ENCODE measurements around the gene FAM200B. TPM values are rescaled to one million over a fixed set of nuclear protein-coding genes. Genes with fewer than 3 reads are reported as not detected.
A peak's percentile ranks its signal among the peaks of the same experiment; 100 is the strongest.
"Not testable (repeated sequence)": the region's sequence is repeated elsewhere in the genome, so short reads cannot be mapped to it uniquely, and the experiment has no call there.

Gene FAM200B
- total RNA-seq, 1 donor from 2014 or later = 6.0 TPM

GRCh38 chr4:15717086-15717485 lies 35.5 kb downstream of the FAM200B start:
- Mint-ChIP-seq H3K9me3 (no peaks in the 10 kb centered on the region), H3K27me3 (no peaks in the 10 kb centered on the region), H3K4me3 (no peak overlapping the region), H3K27ac (no peak overlapping the region), H3K4me1 (no peaks in the 10 kb centered on the region), H3K36me3 (ENCODE audit: low read depth) (no peaks in the 10 kb centered on the region)
- no peak for DNase-seq
- intact Hi-C loops (cut with micrococcal nuclease) = no loop called here

DNA sequence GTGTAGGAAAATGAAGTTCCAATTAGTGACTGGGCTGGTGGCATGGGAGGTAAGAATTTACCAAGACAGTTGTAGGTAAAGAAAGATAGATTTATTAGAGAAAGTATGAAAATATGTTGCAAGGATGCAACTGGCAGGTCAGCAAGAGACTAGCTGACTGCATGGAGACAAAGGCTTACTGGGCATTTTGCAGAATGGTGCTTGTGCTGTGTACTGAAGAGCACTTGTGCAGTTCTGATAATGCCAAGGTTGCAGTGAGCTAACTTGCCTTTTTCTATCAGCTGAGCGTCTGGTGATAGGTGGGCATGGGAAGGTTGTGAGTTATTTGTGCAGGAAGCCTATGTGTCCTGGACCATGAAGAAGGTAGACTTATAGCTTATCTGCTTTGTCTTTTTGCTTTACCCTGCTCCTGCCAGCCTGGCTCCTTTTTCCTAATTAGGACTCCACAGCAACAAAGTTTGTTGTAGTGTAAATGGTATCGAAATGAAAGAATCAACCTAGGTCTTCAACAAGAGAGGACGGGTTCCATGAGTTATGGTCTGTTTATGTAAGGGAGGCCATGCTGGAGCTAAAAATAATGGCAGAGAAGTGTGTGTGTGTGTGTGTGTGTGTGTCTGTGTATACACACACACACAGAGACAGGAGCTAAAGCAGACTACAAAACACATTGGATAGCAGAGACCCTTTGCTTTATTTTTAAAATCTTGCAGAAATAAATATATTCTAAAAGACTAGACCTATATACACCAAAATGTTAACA lies 36.2 kb downstream of the FAM200B start:
- Mint-ChIP-seq H3K27ac (no peak overlapping the region), H3K4me3 (no peak overlapping the region), H3K4me1 (no peaks in the 10 kb centered on the region), H3K27me3 (no peaks in the 10 kb centered on the region), H3K9me3 (no peaks in the 10 kb centered on the region), H3K36me3 (ENCODE audit: low read depth) (no peaks in the 10 kb centered on the region)
- no peak for DNase-seq
- intact Hi-C loops (cut with micrococcal nuclease) = no loop called here

DNA sequence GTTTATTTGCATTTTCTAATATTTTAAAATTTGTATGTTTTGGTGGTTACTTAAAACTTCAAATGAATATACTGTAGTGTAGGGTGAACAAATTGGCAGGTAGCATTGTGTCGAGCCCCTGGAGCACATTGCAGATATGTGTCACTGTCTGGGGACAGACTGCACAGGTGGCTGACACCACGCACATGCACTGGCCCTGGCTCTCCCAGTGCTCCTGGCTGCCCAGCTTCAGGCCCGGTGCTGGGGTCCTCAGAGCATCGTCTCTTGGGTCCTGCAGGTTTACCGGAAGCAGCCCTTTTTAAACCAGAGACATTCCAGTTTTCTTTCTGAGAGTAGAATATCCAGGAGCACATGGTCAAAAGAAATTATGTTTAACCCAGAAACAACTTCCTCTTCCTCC lies 36.8 kb downstream of the FAM200B start:
- Mint-ChIP-seq H3K4me1 (no peaks in the 10 kb centered on the region), H3K4me3 (no peak overlapping the region)
- intact Hi-C loops (cut with micrococcal nuclease) = no loop called here

GRCh38 chr4:15718959-15719358 lies 37.3 kb downstream of the FAM200B start:
- Mint-ChIP-seq H3K9me3 (no peaks in the 10 kb centered on the region), H3K36me3 (ENCODE audit: low read depth) (no peaks in the 10 kb centered on the region), H3K27ac (no peak overlapping the region), H3K27me3 (no peaks in the 10 kb centered on the region), H3K4me3 (no peak overlapping the region), H3K4me1 (no peaks in the 10 kb centered on the region)
- DNase-seq = no peak
- intact Hi-C loops (cut with micrococcal nuclease) = no loop called here

More for the DNA sequence above, 36.8 kb downstream of the FAM200B start:
- H3K27me3 Mint-ChIP-seq = no peaks in the 10 kb centered on the region
- no peaks in the 10 kb centered on the region for H3K36me3 Mint-ChIP-seq (ENCODE audit: low read depth)
- no peaks in the 10 kb centered on the region for H3K9me3 Mint-ChIP-seq
- no peak for DNase-seq
- H3K27ac Mint-ChIP-seq = no peak overlapping the region

GRCh38 chr4:15719506-15719905 lies 37.9 kb downstream of the FAM200B start:
- H3K36me3 Mint-ChIP-seq (ENCODE audit: low read depth) = no peaks in the 10 kb centered on the region
- no peak overlapping the region for H3K4me3 Mint-ChIP-seq
- no peak for DNase-seq
- H3K27me3 Mint-ChIP-seq = no peaks in the 10 kb centered on the region
- H3K9me3 Mint-ChIP-seq = no peaks in the 10 kb centered on the region
- H3K27ac Mint-ChIP-seq = no peak overlapping the region
- intact Hi-C loops (cut with micrococcal nuclease) = no loop called here
- no peaks in the 10 kb centered on the region for H3K4me1 Mint-ChIP-seq

GRCh38 chr4:15720851-15721250 lies 39.2 kb downstream of the FAM200B start:
- intact Hi-C loops (cut with micrococcal nuclease) = no loop called here
- Mint-ChIP-seq H3K27ac (no peak overlapping the region), H3K27me3 (peaks cover 2% of the 10 kb centered on the region), H3K9me3 (no peaks in the 10 kb centered on the region), H3K4me3 (no peak overlapping the region), H3K4me1 (no peaks in the 10 kb centered on the region), H3K36me3 (ENCODE audit: low read depth) (no peaks in the 10 kb centered on the region)
- no peak for DNase-seq

DNA sequence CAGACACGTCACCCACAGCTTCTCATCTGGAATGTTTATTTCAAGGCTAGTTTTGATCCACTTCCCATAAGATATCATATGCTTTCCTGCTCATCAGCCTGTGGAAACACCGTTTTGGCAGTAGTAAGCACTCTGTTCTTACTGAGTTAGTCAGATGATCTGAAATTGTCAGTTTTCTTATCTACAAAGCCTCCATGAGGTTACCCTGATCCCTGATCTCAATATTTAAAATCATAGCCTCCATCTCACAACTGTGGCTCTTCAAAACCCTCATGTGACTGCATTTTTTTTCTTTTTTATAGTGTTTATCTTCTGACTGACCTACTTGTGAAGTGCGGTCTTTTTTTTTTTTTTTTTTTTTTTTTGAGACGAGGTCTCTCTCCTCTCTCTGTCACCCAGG lies 44.0 kb downstream of the FAM200B start:
- intact Hi-C loops (cut with micrococcal nuclease) = no loop called here
- Mint-ChIP-seq H3K27ac (no peak overlapping the region), H3K36me3 (ENCODE audit: low read depth) (no peaks in the 10 kb centered on the region), H3K9me3 (no peaks in the 10 kb centered on the region), H3K4me3 (no peak overlapping the region), H3K4me1 (peaks cover 5% of the 10 kb centered on the region), H3K27me3 (peaks cover 2% of the 10 kb centered on the region)
- DNase-seq = no peak

GRCh38 chr4:15729910-15730533 lies 48.4 kb downstream of the FAM200B start:
- intact Hi-C loops (cut with micrococcal nuclease) = loop anchor here (1.0 to 2.0 kb wide), 7 partner anchors 8 to 271 kb away; partner anchors contain the start of gene CD38
- peaks cover 10% of the 10 kb centered on the region for H3K9me3 Mint-ChIP-seq
- peaks cover 4% of the 10 kb centered on the region for H3K36me3 Mint-ChIP-seq (ENCODE audit: low read depth)
- H3K4me3 Mint-ChIP-seq = no peak overlapping the region
- no peak overlapping the region for H3K27ac Mint-ChIP-seq
- peaks cover 2% of the 10 kb centered on the region for H3K27me3 Mint-ChIP-seq
- peak; percentile 81 for DNase-seq
- H3K4me1 Mint-ChIP-seq = peaks cover 21% of the 10 kb centered on the region

- H3K27me3 Mint-ChIP-seq; H3K27ac Mint-ChIP-seq; intact Hi-C loops (cut with micrococcal nuclease); H3K36me3 Mint-ChIP-seq (ENCODE audit: low read depth); DNase-seq; H3K4me3 Mint-ChIP-seq: not testable (repeated sequence)
- peaks cover 36% of the 10 kb centered on the region for H3K4me1 Mint-ChIP-seq
- peaks cover 14% of the 10 kb centered on the region for H3K9me3 Mint-ChIP-seq
These were observed 51.4 kb downstream of the FAM200B start for GRCh38 chr4:15733061-15733460.

- no peak for DNase-seq
- H3K36me3 Mint-ChIP-seq (ENCODE audit: low read depth) = peaks cover 15% of the 10 kb centered on the region
- intact Hi-C loops (cut with micrococcal nuclease) = loop anchor here (5.0 kb wide), 1 partner anchor 53 kb away; the partner anchor contains the start of gene FAM200B
- H3K4me1 Mint-ChIP-seq = peaks cover 46% of the 10 kb centered on the region
- H3K4me3 Mint-ChIP-seq = no peak overlapping the region
- H3K9me3 Mint-ChIP-seq = peaks cover 16% of the 10 kb centered on the region
- H3K27ac Mint-ChIP-seq = no peak overlapping the region
- no peaks in the 10 kb centered on the region for H3K27me3 Mint-ChIP-seq
These were observed 53.9 kb downstream of the FAM200B start for GRCh38 chr4:15735536-15735935.

GRCh38 chr4:15736514-15737050 lies 55.0 kb downstream of the FAM200B start:
- H3K36me3 Mint-ChIP-seq (ENCODE audit: low read depth) = peaks cover 21% of the 10 kb centered on the region
- H3K27me3 Mint-ChIP-seq = no peaks in the 10 kb centered on the region
- no peak overlapping the region for H3K4me3 Mint-ChIP-seq
- no peak for DNase-seq
- peaks cover 16% of the 10 kb centered on the region for H3K9me3 Mint-ChIP-seq
- intact Hi-C loops (cut with micrococcal nuclease) = loop anchor here (5.0 kb wide), 1 partner anchor 54 kb away; the partner anchor contains the start of gene FAM200B
- H3K27ac Mint-ChIP-seq = no peak overlapping the region
- H3K4me1 Mint-ChIP-seq = peaks cover 38% of the 10 kb centered on the region

- DNase-seq = no peak
- Mint-ChIP-seq H3K4me1 (peaks cover 38% of the 10 kb centered on the region), H3K27ac (no peak overlapping the region)
These were observed 55.6 kb downstream of the FAM200B start for GRCh38 chr4:15737255-15737654.

GRCh38 chr4:15738877-15739276 lies 57.2 kb downstream of the FAM200B start:
- peak overlapping the region; percentile 27 for H3K4me3 Mint-ChIP-seq
- H3K27me3 Mint-ChIP-seq = no peaks in the 10 kb centered on the region
- H3K27ac Mint-ChIP-seq = peak overlapping the region; percentile 77
- no peak for DNase-seq
- H3K4me1 Mint-ChIP-seq = peaks cover 40% of the 10 kb centered on the region
- peaks cover 17% of the 10 kb centered on the region for H3K9me3 Mint-ChIP-seq
- intact Hi-C loops (cut with micrococcal nuclease) = loop anchor here (1.0 to 5.0 kb wide), 6 partner anchors 9 to 57 kb away; partner anchors contain the start of gene FAM200B
- H3K36me3 Mint-ChIP-seq (ENCODE audit: low read depth) = peaks cover 29% of the 10 kb centered on the region

More at GRCh38 chr4:15737255-15737654, 55.6 kb downstream of the FAM200B start:
- Mint-ChIP-seq H3K4me3 (no peak overlapping the region), H3K9me3 (peaks cover 21% of the 10 kb centered on the region), H3K27me3 (no peaks in the 10 kb centered on the region), H3K36me3 (ENCODE audit: low read depth) (peaks cover 26% of the 10 kb centered on the region)
- intact Hi-C loops (cut with micrococcal nuclease) = loop anchor here (5.0 kb wide), 1 partner anchor 55 kb away; the partner anchor contains the start of gene FAM200B
